Skin epidermis (tissue), 12 donors: ENCODE measurements around the gene LGALS4.
"Not testable (repeated sequence)": the region's sequence is repeated elsewhere in the genome, so short reads cannot be mapped to it uniquely, and the experiment has no call there.

Experiments
- H3K27ac ChIP-seq, 21 experiments: fragments of 200-600 bp; sonication (generic) in 11 of 21; one replicate each; pipeline ENCODE4 v1.5.0; 2020; ENCODE audit warnings: mild to moderate bottlenecking in 3 of 21, inconsistent platforms in 2 of 21, moderate library complexity in 2 of 21
- H3K4me3 ChIP-seq, 7 experiments: fragments of 200-600 bp; sonication (generic) in 2 of 7; one replicate each; pipeline ENCODE4 v1.5.0; 2020; ENCODE audit warnings: inconsistent platforms in 2 of 7, mild to moderate bottlenecking in 2 of 7, moderate library complexity in 1 of 7

LGALS4 gene

GRCh38 chr19:38803543-38803942, 9.2 kb downstream of the LGALS4 start:
- Histone ChIP-seq H3K27ac (no peak overlapping the region), H3K4me3 (no peak overlapping the region)

DNA sequence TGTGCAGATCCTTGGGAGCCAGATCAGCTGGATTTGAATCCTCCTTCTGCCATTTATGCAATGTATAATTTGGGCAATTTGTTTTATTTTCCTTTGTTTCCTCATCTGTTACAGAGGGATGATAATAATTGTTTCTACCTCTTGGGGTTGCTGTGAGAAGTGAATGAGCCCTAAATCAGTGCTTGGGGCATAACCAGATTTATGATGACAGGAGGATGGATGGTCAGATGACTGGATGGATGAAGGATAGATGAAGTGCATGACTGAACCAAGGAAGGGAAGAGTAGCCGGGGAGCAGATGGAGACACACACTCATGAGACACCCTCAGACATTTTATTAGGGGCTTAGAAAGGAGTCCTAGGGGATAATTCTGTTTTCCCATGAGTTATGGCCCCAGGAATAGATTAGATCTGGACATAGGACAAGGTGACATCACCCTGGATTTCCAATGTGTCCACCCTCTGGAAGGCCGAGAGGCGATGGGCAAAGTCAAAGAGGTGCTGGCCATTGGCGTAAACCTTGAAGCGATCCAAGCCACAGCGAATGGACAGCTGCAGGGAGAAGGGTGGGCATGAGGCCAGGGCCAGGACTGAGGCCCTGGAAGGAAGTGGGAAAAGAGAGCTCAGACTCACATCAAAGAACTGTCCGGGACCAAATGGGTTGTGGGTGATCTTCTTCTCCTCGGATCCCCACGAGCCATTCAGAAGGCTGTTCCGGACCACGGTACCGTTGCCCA, 11.2 kb downstream of the LGALS4 start:
- Histone ChIP-seq H3K27ac (no peak overlapping the region), H3K4me3 (no peak overlapping the region)

- no peak overlapping the region for H3K27ac ChIP-seq
These were observed 12.0 kb downstream of the LGALS4 start for GRCh38 chr19:38800577-38801347.

DNA sequence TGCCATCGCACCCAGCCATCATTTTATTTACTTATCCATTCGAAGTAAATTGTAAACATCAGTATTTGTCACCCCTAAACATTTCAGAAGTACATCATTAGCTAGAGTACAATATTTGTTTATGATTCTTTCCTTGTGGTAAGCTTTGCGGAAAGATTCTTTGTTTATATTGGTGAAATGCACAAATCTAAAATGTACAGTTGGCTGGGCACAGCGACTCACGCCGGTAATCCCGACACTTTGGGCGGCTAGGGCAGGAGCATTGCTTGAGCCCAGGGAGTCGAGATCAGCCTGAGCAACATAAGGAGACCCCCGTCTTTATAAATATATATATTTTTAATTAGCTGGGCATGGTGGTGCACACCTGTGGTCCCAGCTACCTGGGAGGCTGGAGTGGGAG, 13.6 kb downstream of the LGALS4 start:
- H3K4me3 ChIP-seq, result no peak overlapping the region
- peak overlapping the region in 5 of 21 experiments; percentile 9 to 66 (median 48) for H3K27ac ChIP-seq

More at GRCh38 chr19:38800577-38801347, 12.0 kb downstream of the LGALS4 start:
- no peak overlapping the region for H3K4me3 ChIP-seq

DNA sequence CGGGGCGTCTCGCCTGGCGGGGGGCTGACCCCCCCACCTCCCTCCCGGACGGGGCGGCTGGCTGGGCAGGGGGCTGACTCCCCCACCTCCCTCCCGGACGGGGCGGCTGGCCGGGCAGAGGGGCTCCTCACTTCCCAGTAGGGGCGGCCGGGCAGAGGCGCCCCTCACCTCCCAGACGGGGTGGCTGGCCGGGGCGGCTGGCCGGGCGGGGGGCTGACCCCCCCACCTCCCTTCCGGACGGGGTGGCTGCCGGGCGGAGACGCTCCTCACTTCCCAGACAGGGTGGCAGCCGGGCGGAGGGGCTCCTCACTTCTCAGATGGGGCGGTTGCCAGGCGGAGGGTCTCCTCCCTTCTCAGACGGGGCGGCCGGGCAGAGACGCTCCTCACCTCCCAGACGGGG, 15.0 kb downstream of the LGALS4 start:
- peak overlapping the region in 2 of 7 experiments; percentile 17 to 26 for H3K4me3 ChIP-seq
- peak overlapping the region in 4 of 21 experiments; percentile 44 to 57 (median 54) for H3K27ac ChIP-seq

DNA sequence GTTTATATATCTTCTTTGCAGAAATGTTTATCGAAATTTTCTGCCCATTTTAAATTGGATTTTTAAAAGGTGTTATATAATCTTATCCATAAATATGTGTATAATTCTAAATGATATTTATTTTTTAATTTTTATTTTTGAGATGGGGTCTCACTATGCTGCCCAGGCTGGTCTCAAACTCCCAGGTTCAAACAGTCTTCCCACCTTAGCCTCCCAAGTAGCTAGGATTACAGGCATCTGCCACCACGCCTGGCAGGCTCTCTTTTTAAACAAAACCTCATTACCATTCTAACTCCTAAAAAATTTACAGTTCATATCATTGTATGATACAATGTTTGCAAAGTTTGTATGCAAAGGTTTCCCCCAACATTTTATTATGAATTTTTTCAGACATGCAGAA, 16.6 kb downstream of the LGALS4 start:
- H3K4me3 ChIP-seq, result no peak overlapping the region
- no peak overlapping the region for H3K27ac ChIP-seq

DNA sequence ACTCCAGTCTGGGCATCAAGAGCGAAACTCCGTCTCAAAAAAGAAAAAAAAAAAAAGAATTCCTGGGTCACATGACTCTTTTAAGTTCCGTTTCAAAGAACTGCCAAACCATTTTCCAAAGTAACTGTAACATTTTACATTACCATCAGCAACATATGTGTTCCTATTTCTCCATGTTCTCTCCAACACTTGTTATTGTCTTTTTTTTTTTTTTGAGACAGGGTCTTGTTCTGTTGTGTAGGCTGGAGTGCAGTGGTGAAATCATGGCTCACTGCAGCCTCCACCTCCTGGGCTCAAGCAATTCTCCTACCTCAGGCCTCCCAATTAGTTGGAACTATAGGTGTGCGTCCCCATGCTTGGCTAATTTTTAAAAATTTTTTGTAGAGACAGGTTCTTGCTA, 17.2 kb downstream of the LGALS4 start:
- no peak overlapping the region for H3K4me3 ChIP-seq
- H3K27ac ChIP-seq, result no peak overlapping the region

DNA sequence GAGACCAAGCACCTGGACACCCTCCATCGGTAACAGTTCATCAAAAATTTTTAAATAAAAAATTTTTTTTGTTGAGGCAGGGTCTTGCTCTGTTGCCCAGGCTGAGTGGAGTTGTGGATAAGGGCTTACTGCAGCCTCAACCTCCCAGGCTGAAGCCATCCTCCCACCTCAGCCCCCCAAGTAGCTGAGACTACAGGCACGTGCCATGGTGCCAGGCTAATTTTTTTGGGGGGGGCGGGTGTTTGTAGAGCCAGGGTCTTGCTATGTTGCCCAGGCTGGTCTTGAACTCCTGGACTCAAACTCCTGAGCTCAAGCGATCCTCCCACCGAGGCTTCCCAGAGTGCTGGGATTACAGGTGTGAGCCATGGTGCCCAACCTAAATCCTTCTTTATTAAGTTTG, 19.1 kb downstream of the LGALS4 start:
- Histone ChIP-seq H3K4me3 (no peak overlapping the region), H3K27ac (peak overlapping the region in 8 of 21 experiments; percentile 3 to 90 (median 64))

- H3K4me3 ChIP-seq, result no peak overlapping the region
- peak overlapping the region in 16 of 21 experiments; percentile 56 to 90 (median 84) for H3K27ac ChIP-seq
These were observed 19.6 kb downstream of the LGALS4 start for GRCh38 chr19:38793177-38793576.

GRCh38 chr19:38792250-38793111, 20.3 kb downstream of the LGALS4 start:
- H3K4me3 ChIP-seq, result peak overlapping the region; percentile 17 to 34 (median 26)

DNA sequence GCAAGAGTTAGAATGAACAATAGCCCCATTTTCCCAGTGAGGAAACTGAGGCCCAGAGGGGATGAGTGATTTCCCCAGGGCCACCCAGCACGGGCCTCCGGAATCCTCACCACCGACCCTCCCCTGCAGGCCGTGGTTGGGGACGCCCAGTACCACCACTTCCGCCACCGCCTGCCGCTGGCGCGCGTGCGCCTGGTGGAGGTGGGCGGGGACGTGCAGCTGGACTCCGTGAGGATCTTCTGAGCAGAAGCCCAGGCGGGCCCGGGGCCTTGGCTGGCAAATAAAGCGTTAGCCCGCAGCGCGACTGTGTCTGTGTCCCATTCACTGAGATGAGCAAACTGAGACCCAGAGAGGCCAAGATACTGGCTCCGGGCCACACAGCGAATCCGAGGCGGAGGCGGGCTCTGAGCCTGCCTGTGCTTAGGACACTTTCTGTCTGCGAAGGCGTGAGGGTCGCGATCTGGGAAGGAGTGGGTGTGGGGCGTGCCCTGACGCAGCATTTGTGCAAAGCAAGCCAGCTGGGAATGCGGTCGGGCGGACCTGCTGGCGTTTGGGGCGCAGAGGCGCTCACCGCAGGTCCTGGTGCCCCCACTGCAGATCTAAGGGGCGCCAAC, 21.2 kb downstream of the LGALS4 start:
- peak overlapping the region in 3 of 7 experiments; percentile 10 to 25 (median 22) for H3K4me3 ChIP-seq
- H3K27ac ChIP-seq, result peak overlapping the region in 3 of 21 experiments; percentile 62 to 75 (median 71)

More at GRCh38 chr19:38792250-38793111, 20.3 kb downstream of the LGALS4 start:
- peak overlapping the region; percentile 13 to 90 (median 82) for H3K27ac ChIP-seq

DNA sequence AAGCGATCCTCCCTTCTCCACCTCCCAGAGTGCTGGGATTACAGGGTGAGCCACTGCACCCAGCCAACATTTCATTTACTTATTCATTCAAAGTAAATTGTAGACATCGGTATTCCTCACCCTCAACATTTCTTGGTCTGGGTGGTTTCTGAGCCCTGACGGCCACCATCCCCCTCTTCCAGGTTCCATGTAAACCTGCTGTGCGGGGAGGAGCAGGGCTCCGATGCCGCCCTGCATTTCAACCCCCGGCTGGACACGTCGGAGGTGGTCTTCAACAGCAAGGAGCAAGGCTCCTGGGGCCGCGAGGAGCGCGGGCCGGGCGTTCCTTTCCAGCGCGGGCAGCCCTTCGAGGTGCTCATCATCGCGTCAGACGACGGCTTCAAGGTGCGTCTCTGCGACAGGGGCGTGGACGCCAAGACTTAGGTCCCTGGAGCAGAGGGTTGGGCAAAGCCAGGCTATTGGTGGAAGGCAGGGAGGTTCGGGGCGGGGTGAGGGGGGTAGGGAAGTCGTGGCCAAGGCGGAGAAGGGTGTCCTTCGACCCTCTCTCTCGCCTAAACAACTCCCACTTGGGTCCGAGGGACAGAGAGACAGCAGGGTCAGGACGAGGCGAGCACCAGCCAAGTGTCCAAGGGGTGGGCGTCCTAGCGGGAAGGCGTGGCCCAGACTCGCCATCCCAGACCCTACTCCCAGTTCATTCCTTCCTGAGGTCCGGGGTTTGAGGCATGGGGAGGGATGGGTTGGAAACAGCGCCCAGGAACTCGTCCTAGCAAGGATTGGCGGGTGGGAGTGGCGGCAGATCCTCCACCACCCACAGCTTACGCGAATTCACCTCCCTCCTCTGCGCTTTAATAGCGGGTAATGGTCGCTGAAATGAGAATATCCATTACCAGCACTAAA, 22.0 kb downstream of the LGALS4 start:
- H3K4me3 ChIP-seq, result peak overlapping the region in 4 of 7 experiments; percentile 15 to 34 (median 22)
- H3K27ac ChIP-seq, result peak overlapping the region in 17 of 21 experiments; percentile 31 to 82 (median 67)

GRCh38 chr19:38788478-38789243, 24.1 kb downstream of the LGALS4 start, which contains the start of gene LGALS7B:
Gene LGALS7B, plus strand, starts transcription at chr19:38789200. Its CDS starts 27 bp downstream, at chr19:38789227.
- Histone ChIP-seq H3K4me3 (peak within 1 kb of the TSS in 5 of 7 experiments; percentile 15 to 34 (median 18)), H3K27ac (peak within 1 kb of the TSS in 19 of 21 experiments; percentile 31 to 95 (median 80))

GRCh38 chr19:38786572-38787265, 26.0 kb downstream of the LGALS4 start:
- H3K4me3 ChIP-seq, result no peak overlapping the region
- H3K27ac ChIP-seq, result peak overlapping the region in 12 of 21 experiments; percentile 0 to 80 (median 48)

- H3K4me3 ChIP-seq, result not testable (repeated sequence)
- H3K27ac ChIP-seq, result peak overlapping the region in 1 of 21 experiments; percentile 9
These were observed 26.7 kb downstream of the LGALS4 start for GRCh38 chr19:38786061-38786460.

DNA sequence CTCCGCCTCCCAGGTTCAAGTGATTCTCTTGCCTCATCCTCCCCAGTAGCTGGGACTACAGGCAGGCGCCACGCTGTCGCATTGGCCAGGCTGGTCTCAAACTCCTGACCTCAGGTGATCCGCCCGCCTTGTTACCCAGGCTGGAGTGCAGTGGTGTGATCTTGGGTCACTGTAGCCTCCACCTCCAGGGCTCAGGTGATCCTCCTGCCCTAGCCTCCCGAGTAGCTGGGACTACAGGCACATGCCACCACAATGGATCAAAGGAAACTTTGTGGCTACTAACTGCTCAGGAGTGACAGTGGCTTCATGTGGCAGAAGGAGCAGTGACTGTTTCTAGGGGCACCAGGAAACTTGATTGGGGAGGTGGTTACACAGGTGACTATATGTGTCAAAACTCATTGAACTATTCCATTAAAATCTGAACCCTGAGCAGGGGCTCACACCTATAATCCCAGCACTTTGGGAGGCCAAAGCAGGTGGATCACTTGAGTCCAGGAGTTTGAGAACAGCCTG, 27.5 kb downstream of the LGALS4 start:
- Histone ChIP-seq H3K4me3 (no peak overlapping the region), H3K27ac (no peak overlapping the region)

DNA sequence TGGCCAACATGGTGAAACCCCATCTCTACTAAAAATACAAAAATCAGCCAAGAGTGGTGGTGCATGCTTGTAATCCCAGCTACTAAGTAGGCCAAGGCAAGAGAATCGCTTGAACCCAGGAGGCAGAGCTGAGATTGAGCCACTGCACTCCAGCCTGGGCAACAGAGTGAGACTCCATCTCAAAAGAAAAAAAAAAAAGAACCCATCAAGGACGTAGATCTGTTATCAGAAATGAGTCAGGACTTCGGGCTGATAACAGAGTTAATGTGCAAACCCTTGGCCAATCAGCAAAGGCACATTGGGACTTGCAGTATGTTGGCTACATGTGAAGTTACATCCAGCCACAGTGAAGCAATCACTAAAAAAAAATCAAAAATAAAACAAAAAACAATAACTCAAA, 28.5 kb downstream of the LGALS4 start:
- no peak overlapping the region for H3K4me3 ChIP-seq
- no peak overlapping the region for H3K27ac ChIP-seq
